Endometrial microvascular endothelial cells (primary cell): Measurements from ENCODE around the gene PLA1A. TPM values are rescaled to one million over a fixed set of nuclear protein-coding genes. Genes with fewer than 3 reads are reported as not detected.

Experiments
- in situ Hi-C: cut with HindIII; loops from 2 replicates; pipeline ENCODE4 v1.10.0; 2017; ENCODE audit warnings: low sequenced_read_pairs, low pct_unique_long_range_greater_than_20kb; ENCODE audit errors: inconsistent ontology term
- total RNA-seq: library from RNA; depleted of rRNA; stranded (reverse); fragments of >200 nt; gene quantifications from one replicate; pipeline ENCODE4 v1.2.3, GENCODE V29; 2015; ENCODE audit errors: inconsistent ontology term

PLA1A gene
- total RNA-seq, 1 donor from 2014 or later = 12.8 TPM

DNA sequence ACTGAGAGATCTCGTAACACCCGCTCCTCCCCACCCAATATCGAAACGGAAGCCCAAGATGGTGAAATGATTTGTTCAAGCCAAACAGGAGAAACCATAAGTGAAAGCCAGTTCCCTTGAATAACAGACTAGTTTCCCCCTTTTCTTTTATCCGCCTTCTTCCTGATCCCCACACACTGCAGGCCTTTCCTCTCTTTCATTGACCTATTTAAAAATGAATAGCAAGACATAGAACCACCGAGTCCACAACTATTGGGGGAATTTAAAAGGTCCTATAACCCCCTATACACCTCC, 79.9 kb downstream of the PLA1A start:
- in situ Hi-C loops = loop anchor here (25.0 kb wide), 1 partner anchor 215 kb away; the partner anchor contains the start of genes POGLUT1 and TMEM39A

DNA sequence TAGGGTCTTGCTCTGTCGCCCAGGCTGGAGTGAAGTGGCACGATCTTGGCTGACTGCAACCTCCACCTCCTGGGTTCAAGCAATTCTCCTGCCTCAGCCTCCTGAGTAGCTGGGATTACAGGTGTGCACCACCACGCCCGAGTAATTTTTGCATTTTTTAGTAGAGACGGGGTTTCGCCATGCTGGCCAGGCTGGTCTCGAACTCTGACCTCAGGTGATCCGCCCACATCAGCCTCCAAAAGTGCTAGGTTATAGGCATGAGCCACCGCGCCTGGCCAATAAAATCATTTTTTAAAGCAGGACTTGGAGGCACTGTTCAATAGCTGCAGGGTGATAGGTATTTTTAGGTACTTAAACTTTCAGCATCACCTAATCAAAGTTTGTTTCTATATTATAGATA, 80.5 kb downstream of the PLA1A start:
- in situ Hi-C loops = loop anchor here (25.0 kb wide), 1 partner anchor 216 kb away; the partner anchor contains the start of genes POGLUT1 and TMEM39A

Other genes starting within 250 kb of the PLA1A start
- gene TMEM39A, start 134.3 kb upstream of the PLA1A start, total RNA-seq = 36.5 TPM
- gene POGLUT1, start 128.9 kb upstream of the PLA1A start, total RNA-seq = 23.9 TPM
- 47.9 TPM for gene TIMMDC1, start 99.3 kb upstream of the PLA1A start, total RNA-seq
- gene CD80, start 38.3 kb upstream of the PLA1A start, total RNA-seq = not detected
- gene ADPRH, start 18.4 kb upstream of the PLA1A start, total RNA-seq = 22.7 TPM
- gene POPDC2, start 62.7 kb downstream of the PLA1A start, total RNA-seq = not detected
- 9.8 TPM for gene COX17, start 79.5 kb downstream of the PLA1A start, total RNA-seq
- gene CFAP91, start 105.1 kb downstream of the PLA1A start, total RNA-seq = not detected
- gene NR1I2, start 184.2 kb downstream of the PLA1A start, total RNA-seq = not detected